ENCODE measurements around the gene LIN7A.

LIN7A gene

DNA sequence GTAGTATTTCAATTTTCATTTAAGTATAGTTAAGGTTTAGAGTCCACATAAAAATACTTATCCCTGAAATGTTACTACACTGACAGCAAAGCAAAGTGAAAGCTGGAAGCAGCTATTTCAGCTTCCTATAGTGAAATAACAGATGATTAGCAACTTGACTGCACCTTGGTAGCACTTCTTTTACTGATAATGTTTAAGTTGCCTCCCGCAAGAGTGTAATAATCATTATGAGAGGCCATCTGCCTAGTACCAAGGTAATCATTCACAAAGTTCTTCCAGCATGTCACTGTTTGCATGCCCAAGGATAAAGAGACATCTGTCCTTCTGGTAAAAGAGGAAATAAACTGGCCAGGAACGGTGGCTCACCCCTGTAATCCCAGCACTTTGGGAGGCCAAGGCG, 69.8 kb downstream of the LIN7A start:
- no peak for DNase-seq (ENCODE audit: low read depth in 2 of 2)
- TF ChIP-seq, protein P1, sequence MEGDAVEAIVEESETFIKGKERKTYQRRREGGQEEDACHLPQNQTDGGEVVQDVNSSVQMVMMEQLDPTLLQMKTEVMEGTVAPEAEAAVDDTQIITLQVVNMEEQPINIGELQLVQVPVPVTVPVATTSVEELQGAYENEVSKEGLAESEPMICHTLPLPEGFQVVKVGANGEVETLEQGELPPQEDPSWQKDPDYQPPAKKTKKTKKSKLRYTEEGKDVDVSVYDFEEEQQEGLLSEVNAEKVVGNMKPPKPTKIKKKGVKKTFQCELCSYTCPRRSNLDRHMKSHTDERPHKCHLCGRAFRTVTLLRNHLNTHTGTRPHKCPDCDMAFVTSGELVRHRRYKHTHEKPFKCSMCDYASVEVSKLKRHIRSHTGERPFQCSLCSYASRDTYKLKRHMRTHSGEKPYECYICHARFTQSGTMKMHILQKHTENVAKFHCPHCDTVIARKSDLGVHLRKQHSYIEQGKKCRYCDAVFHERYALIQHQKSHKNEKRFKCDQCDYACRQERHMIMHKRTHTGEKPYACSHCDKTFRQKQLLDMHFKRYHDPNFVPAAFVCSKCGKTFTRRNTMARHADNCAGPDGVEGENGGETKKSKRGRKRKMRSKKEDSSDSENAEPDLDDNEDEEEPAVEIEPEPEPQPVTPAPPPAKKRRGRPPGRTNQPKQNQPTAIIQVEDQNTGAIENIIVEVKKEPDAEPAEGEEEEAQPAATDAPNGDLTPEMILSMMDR (IDR thresholded peaks at IDR 0.05; ENCODE audit: low read depth, low read length), result no peak
- H3K4me3 ChIP-seq (replicated peaks in 1 of 2; ENCODE audit: low read depth in 2 of 2, low read length in 2 of 2), result no peak overlapping the region

DNA sequence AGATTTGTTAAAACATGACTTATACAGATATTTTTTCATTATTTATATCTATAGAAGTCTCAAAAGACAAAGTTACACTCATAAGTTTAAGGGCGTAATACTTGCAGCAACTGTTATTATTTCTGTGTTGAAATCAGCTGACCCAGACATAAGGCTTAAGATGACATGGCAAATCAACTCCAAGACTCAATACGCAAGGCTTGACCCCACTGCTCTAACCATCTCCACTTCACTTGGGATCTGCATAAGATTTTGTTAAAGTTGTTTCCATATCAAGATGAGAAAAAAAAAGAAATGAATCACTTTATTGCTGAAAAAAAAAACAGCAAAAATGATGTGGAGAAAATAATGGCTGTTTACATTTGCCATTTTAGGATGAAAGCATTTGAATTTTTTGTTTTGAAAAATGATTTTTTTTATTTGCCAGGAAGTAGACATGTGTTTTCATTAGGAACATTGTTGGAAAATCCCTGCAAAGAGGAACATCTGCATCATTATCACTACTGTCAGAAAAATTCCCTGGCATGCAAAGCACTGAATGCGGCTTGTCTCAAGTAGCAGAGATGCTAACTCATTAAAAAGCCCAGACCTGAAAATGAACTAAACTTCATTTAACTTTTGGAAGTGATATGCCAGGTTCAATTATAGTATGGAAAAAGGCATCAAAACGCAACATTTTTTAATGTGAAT, 73.5 kb downstream of the LIN7A start:
- H3K4me3 ChIP-seq (replicated peaks in 1 of 2; ENCODE audit: low read depth in 2 of 2, low read length in 2 of 2), result no peak overlapping the region
- DNase-seq (ENCODE audit: low read depth in 2 of 2), result peak; percentile 33 to 42
- TF ChIP-seq, protein P1 (IDR thresholded peaks at IDR 0.05; ENCODE audit: low read depth, low read length), result no peak

GRCh38 chr12:80862531-80862930, 75.2 kb downstream of the LIN7A start:
- no peak overlapping the region for H3K4me3 ChIP-seq (replicated peaks in 1 of 2; ENCODE audit: low read depth in 2 of 2, low read length in 2 of 2)
- peak; percentile 40 to 57 for DNase-seq (ENCODE audit: low read depth in 2 of 2)
- TF ChIP-seq, protein P1 (IDR thresholded peaks at IDR 0.05; ENCODE audit: low read depth, low read length), result no peak

GRCh38 chr12:80861641-80862378, 75.9 kb downstream of the LIN7A start:
- H3K4me3 ChIP-seq (replicated peaks in 1 of 2; ENCODE audit: low read depth in 2 of 2, low read length in 2 of 2), result no peak overlapping the region
- TF ChIP-seq, protein P1 (IDR thresholded peaks at IDR 0.05; ENCODE audit: low read depth, low read length), result no peak
- DNase-seq (ENCODE audit: low read depth in 2 of 2), result peak; percentile 46 to 66

- H3K4me3 ChIP-seq (replicated peaks in 1 of 2; ENCODE audit: low read depth in 2 of 2, low read length in 2 of 2), result no peak overlapping the region
- TF ChIP-seq, protein P1 (IDR thresholded peaks at IDR 0.05; ENCODE audit: low read depth, low read length), result no peak
- no peak for DNase-seq (ENCODE audit: low read depth in 2 of 2)
These were observed 76.8 kb downstream of the LIN7A start for GRCh38 chr12:80860928-80861327.

GRCh38 chr12:80860206-80860605, 77.5 kb downstream of the LIN7A start:
- TF ChIP-seq, protein P1 (IDR thresholded peaks at IDR 0.05; ENCODE audit: low read depth, low read length), result no peak
- DNase-seq (ENCODE audit: low read depth in 2 of 2), result peak in 1 of 2 donors; percentile 36
- H3K4me3 ChIP-seq (replicated peaks in 1 of 2; ENCODE audit: low read depth in 2 of 2, low read length in 2 of 2), result no peak overlapping the region

Data from cardiac fibroblast (primary cell).